ENCODE results near the gene S1PR2. TPM values are rescaled to one million over a fixed set of nuclear protein-coding genes. Genes with fewer than 3 reads are reported as not detected.

The S1PR2 gene
- 1 to 10 TPM in 2 of 4 donors, under 1 TPM in 2; 0.56 to 2.2 (median 1.1) TPM for total RNA-seq

GRCh38 chr19:10230861-10231611 lies at the start of gene S1PR2:
S1PR2 (minus strand) TSS chr19:10231331; CDS start chr19:10224905, 6,426 bp downstream.
- TF ChIP-seq POLR2A (IDR thresholded peaks at IDR 0.05) = peak in 1 of 2 donors; percentile 6
- TF ChIP-seq CTCF (IDR thresholded peaks at IDR 0.05 in 4 of 5, conservative IDR thresholded peaks at IDR 0.05 in 1 of 5) = no peak
- H3K36me3 ChIP-seq = no peaks in the 10 kb centered on the region
- intact Hi-C loops (cut with DNase I; ENCODE audit: low total_unique reads) = no loop called here
- in situ Hi-C loops (cut with MboI; ENCODE audit: low sequenced_read_pairs in 4 of 4) = loop anchor here in 2 of 4 donors (25.0 kb wide), 1 partner anchor 294 kb away; the partner anchor contains the start of gene OLFM2 (in 2 of the 2)
- no peaks in the 10 kb centered on the region for H3K9me3 ChIP-seq
- peak in 1 of 2 donors; percentile 25 for ATAC-seq
- H3K27ac ChIP-seq = peak within 1 kb of the TSS; percentile 70 to 84 (median 79)
- peak within 1 kb of the TSS; percentile 69 to 87 (median 76) for H3K4me3 ChIP-seq
- DNase-seq = peak; percentile 20 to 38
- peaks cover 8 to 25% (median 19%) of the 10 kb centered on the region in 3 donors for H3K27me3 ChIP-seq
- H3K4me1 ChIP-seq = peaks cover 3 to 13% of the 10 kb centered on the region in 2 donors

- H3K4me1 ChIP-seq = no peaks in the 10 kb centered on the region
- ATAC-seq (no peak), DNase-seq (no peak)
- H3K27ac ChIP-seq = no peak overlapping the region
- no peak overlapping the region for H3K4me3 ChIP-seq
- intact Hi-C loops (cut with DNase I; ENCODE audit: low total_unique reads) = no loop called here
- no peaks in the 10 kb centered on the region for H3K9me3 ChIP-seq
- TF ChIP-seq CTCF (IDR thresholded peaks at IDR 0.05 in 4 of 5, conservative IDR thresholded peaks at IDR 0.05 in 1 of 5) (no peak), POLR2A (IDR thresholded peaks at IDR 0.05) (no peak)
- H3K36me3 ChIP-seq = peaks cover 0 to 12% of the 10 kb centered on the region in 2 donors
- H3K27me3 ChIP-seq = no peaks in the 10 kb centered on the region
- in situ Hi-C loops (cut with MboI; ENCODE audit: low sequenced_read_pairs in 4 of 4) = no loop called here
Observed at GRCh38 chr19:10279737-10280442, 48.8 kb upstream of the S1PR2 start.

- H3K36me3 ChIP-seq = peaks cover 0 to 3% of the 10 kb centered on the region in 2 donors
- intact Hi-C loops (cut with DNase I; ENCODE audit: low total_unique reads) (no loop called here), in situ Hi-C loops (cut with MboI; ENCODE audit: low sequenced_read_pairs in 4 of 4) (no loop called here)
- no peaks in the 10 kb centered on the region for H3K4me1 ChIP-seq
- no peak overlapping the region for H3K4me3 ChIP-seq
- no peak overlapping the region for H3K27ac ChIP-seq
- no peak for ATAC-seq
- TF ChIP-seq CTCF (IDR thresholded peaks at IDR 0.05 in 4 of 5, conservative IDR thresholded peaks at IDR 0.05 in 1 of 5) (no peak), POLR2A (IDR thresholded peaks at IDR 0.05) (no peak)
- no peaks in the 10 kb centered on the region for H3K9me3 ChIP-seq
- H3K27me3 ChIP-seq = no peaks in the 10 kb centered on the region
- no peak for DNase-seq
Observed at GRCh38 chr19:10278935-10279334, 47.8 kb upstream of the S1PR2 start.

GRCh38 chr19:10277795-10278589 lies 46.9 kb upstream of the S1PR2 start:
- no peaks in the 10 kb centered on the region for H3K27me3 ChIP-seq
- DNase-seq = no peak
- ATAC-seq = no peak
- no peak overlapping the region for H3K27ac ChIP-seq
- H3K9me3 ChIP-seq = no peaks in the 10 kb centered on the region
- intact Hi-C loops (cut with DNase I; ENCODE audit: low total_unique reads) (no loop called here), in situ Hi-C loops (cut with MboI; ENCODE audit: low sequenced_read_pairs in 4 of 4) (no loop called here)
- no peak overlapping the region for H3K4me3 ChIP-seq
- TF ChIP-seq CTCF (IDR thresholded peaks at IDR 0.05 in 4 of 5, conservative IDR thresholded peaks at IDR 0.05 in 1 of 5) (no peak), POLR2A (IDR thresholded peaks at IDR 0.05) (no peak)
- H3K4me1 ChIP-seq = no peaks in the 10 kb centered on the region
- H3K36me3 ChIP-seq = no peaks in the 10 kb centered on the region
